NT2/D1 (cell line): ENCODE measurements around the gene GDF10.

ENCODE experiments used
- SUZ12 ChIP-seq: IDR thresholded peaks from 2 replicates; pipeline ENCODE4 v1.6.1; 2011; ENCODE audit not compliant: insufficient read length, insufficient read depth; ENCODE audit errors: extremely low read depth
- YY1 ChIP-seq: IDR thresholded peaks from 2 replicates; pipeline ENCODE4 v1.6.1; 2011; ENCODE audit not compliant: insufficient read length, insufficient read depth
- ZNF274 ChIP-seq: IDR thresholded peaks from 2 replicates; pipeline ENCODE4 v1.6.1; 2011; ENCODE audit warnings: mild to moderate bottlenecking, low read depth, low read length

DNA sequence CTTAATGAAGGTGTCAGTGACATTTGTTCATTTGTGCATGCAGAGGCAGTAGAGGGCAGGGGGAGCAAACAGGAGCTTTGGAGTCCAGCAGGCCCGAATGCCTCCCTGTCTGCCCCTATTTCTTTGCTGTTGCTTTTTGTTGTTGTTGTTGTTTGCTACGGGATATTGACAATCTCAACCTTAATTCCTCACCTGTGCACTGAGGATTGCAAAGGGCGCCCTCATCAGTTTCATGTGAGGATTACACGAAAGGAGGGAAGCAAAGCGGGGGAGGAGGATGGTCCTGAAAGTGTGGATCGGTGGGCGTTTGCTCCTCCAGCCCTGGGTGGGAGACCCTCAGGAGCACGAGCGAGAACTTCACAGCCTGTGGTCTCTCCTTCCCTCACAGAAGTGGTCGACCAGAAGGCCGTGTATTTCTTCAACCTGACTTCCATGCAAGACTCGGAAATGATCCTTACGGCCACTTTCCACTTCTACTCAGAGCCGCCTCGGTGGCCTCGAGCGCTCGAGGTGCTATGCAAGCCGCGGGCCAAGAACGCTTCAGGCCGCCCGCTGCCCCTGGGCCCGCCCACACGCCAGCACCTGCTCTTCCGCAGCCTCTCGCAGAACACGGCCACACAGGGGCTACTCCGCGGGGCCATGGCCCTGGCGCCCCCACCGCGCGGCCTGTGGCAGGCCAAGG lies 9.6 kb downstream of the GDF10 start:
- TF ChIP-seq ZNF274 (no peak), SUZ12 (no peak), YY1 (no peak)
